Neural progenitor cell (in vitro differentiated cells): ENCODE measurements around the gene LMF2. TPM values are rescaled to one million over a fixed set of nuclear protein-coding genes. Genes with fewer than 3 reads are reported as not detected.

Experiments
- DNase-seq: peaks from one replicate; pipeline ENCODE4 v3.0.0-alpha.2; 2016; ENCODE audit warnings: low spot score
- H2AFZ ChIP-seq: fragments of 200-600 bp; sonication (generic); replicated peaks from 2 replicates; pipeline ENCODE4 v1.6.1; 2016; ENCODE audit warnings: antibody characterized with exemption
- H3F3A ChIP-seq: fragments of 200-600 bp; sonication (generic); 2 replicates; pipeline ENCODE4 v1.6.1; 2016; ENCODE audit warnings: antibody characterized with exemption, low read depth
- H3K27ac ChIP-seq: fragments of 200-600 bp; sonication (generic); 2 replicates; pipeline ENCODE4 v1.5.1; 2016; ENCODE audit warnings: mild to moderate bottlenecking
- H3K27me3 ChIP-seq: fragments of 200-600 bp; sonication (generic); 2 replicates; pipeline ENCODE4 v1.6.1; 2016; ENCODE audit warnings: mild to moderate bottlenecking, moderate library complexity
- H3K36me3 ChIP-seq: fragments of 200-600 bp; sonication (generic); 2 replicates; pipeline ENCODE4 v1.5.1; 2016
- H3K4me1 ChIP-seq: fragments of 200-600 bp; sonication (generic); 2 replicates; pipeline ENCODE4 v1.6.1; 2016; ENCODE audit warnings: mixed run types
- H3K4me2 ChIP-seq: fragments of 200-600 bp; sonication (generic); 2 replicates; pipeline ENCODE4 v1.6.1; 2016
- H3K4me3 ChIP-seq: fragments of 200-600 bp; sonication (generic); 2 replicates; pipeline ENCODE4 v1.5.1; 2016
- H3K79me2 ChIP-seq: fragments of 200-600 bp; sonication (generic); 2 replicates; pipeline ENCODE4 v1.6.1; 2016; ENCODE audit warnings: low read depth
- H3K9ac ChIP-seq: fragments of 200-600 bp; sonication (generic); 2 replicates; pipeline ENCODE4 v1.6.1; 2016
- H3K9me3 ChIP-seq: fragments of 200-600 bp; sonication (generic); 2 replicates; pipeline ENCODE4 v1.5.1; 2016; ENCODE audit warnings: low read depth
- H4K20me1 ChIP-seq: fragments of 200-600 bp; sonication (generic); 2 replicates; pipeline ENCODE4 v1.6.1; 2016; ENCODE audit warnings: low read depth
- H3K27ac Mint-ChIP-seq: 3 replicates; pipeline ENCODE4 v1.8.0; 2021; ENCODE audit warnings: mixed read lengths
- H3K27me3 Mint-ChIP-seq: 2 replicates; pipeline ENCODE4 v1.8.0; 2022; ENCODE audit warnings: low read depth, mild to moderate bottlenecking, inconsistent platforms, moderate library complexity, mixed read lengths; ENCODE audit not compliant: insufficient read depth
- H3K36me3 Mint-ChIP-seq: 3 replicates; pipeline ENCODE4 v1.8.0; 2021; ENCODE audit warnings: mixed read lengths
- H3K4me1 Mint-ChIP-seq: 3 replicates; pipeline ENCODE4 v1.8.0; 2021; ENCODE audit warnings: mixed read lengths
- H3K4me3 Mint-ChIP-seq: 3 replicates; pipeline ENCODE4 v1.8.0; 2021; ENCODE audit warnings: mild to moderate bottlenecking, moderate library complexity, mixed read lengths
- H3K9me3 Mint-ChIP-seq: 3 replicates; pipeline ENCODE4 v1.8.0; 2020; ENCODE audit warnings: mixed read lengths
- CTCF ChIP-seq: fragments of 200-600 bp; sonication (generic); IDR thresholded peaks from 2 replicates; pipeline ENCODE4 v1.5.1; 2017; ENCODE audit warnings: antibody characterized with exemption, mild to moderate bottlenecking
- EZH2 ChIP-seq: fragments of 200-600 bp; sonication (generic); IDR thresholded peaks from 2 replicates; pipeline ENCODE4 v1.6.1; 2017; ENCODE audit warnings: antibody characterized with exemption, mild to moderate bottlenecking, moderate library complexity
- EZH2phosphoT487 ChIP-seq: fragments of 200-600 bp; sonication (generic); IDR thresholded peaks from 2 replicates; pipeline ENCODE4 v1.6.1; 2017; ENCODE audit warnings: antibody characterized with exemption
- total RNA-seq: library from RNA; depleted of rRNA; stranded (reverse); fragments of >200 nt; gene quantifications from 2 replicates; pipeline ENCODE4 v1.2.3, GENCODE V29; 2015; ENCODE audit warnings: low replicate concordance

LMF2 gene
- total RNA-seq, 1 donor from 2014 or later, result 7.1 TPM

GRCh38 chr22:50475652-50476002 lies 31.9 kb downstream of the LMF2 start:
- H2AFZ ChIP-seq, result no peak overlapping the region
- peak overlapping the region; percentile 67 for H3K4me2 ChIP-seq
- H3K36me3 ChIP-seq, result no peaks in the 10 kb centered on the region
- peaks cover 2% of the 10 kb centered on the region for H3K9me3 Mint-ChIP-seq
- peaks cover 35% of the 10 kb centered on the region for H3K27me3 Mint-ChIP-seq
- H3K79me2 ChIP-seq, result peaks cover 40% of the 10 kb centered on the region
- H4K20me1 ChIP-seq, result peaks cover 40% of the 10 kb centered on the region
- peak overlapping the region; percentile 91 for H3K4me3 ChIP-seq
- peaks cover 11% of the 10 kb centered on the region for H3K4me1 ChIP-seq
- H3K4me1 Mint-ChIP-seq, result peaks cover 20% of the 10 kb centered on the region
- no peaks in the 10 kb centered on the region for H3F3A ChIP-seq
- H3K27ac Mint-ChIP-seq, result no peak overlapping the region
- peaks cover 21% of the 10 kb centered on the region for H3K27me3 ChIP-seq
- no peak for DNase-seq
- no peaks in the 10 kb centered on the region for H3K9me3 ChIP-seq
- H3K27ac ChIP-seq, result no peak overlapping the region
- TF ChIP-seq EZH2phosphoT487 (no peak), CTCF (no peak), EZH2 (no peak)
- no peaks in the 10 kb centered on the region for H3K36me3 Mint-ChIP-seq
- H3K9ac ChIP-seq, result no peak overlapping the region
- peak overlapping the region; percentile 83 for H3K4me3 Mint-ChIP-seq

- peak within 1 kb of the TSS; percentile 99 for H3K4me2 ChIP-seq
- Mint-ChIP-seq H3K4me3 (peak within 1 kb of the TSS; percentile 87), H3K27me3 (peaks cover 28% of the 10 kb centered on the region), H3K36me3 (no peaks in the 10 kb centered on the region), H3K4me1 (peaks cover 20% of the 10 kb centered on the region), H3K27ac (peak within 1 kb of the TSS; percentile 28), H3K9me3 (peaks cover 2% of the 10 kb centered on the region)
- peak within 1 kb of the TSS; percentile 91 for H3K4me3 ChIP-seq
- H3K4me1 ChIP-seq, result peaks cover 13% of the 10 kb centered on the region
- H3K36me3 ChIP-seq, result no peaks in the 10 kb centered on the region
- peak; percentile 98 for DNase-seq
- no peak within 1 kb of the TSS for H3K27ac ChIP-seq
- H3K79me2 ChIP-seq, result peaks cover 47% of the 10 kb centered on the region
- TF ChIP-seq EZH2, result no peak
- no peak for TF ChIP-seq EZH2phosphoT487
- H3K27me3 ChIP-seq, result peaks cover 14% of the 10 kb centered on the region
- H3K9me3 ChIP-seq, result no peaks in the 10 kb centered on the region
- H3K9ac ChIP-seq, result peak within 1 kb of the TSS; percentile 88
- H4K20me1 ChIP-seq, result peaks cover 46% of the 10 kb centered on the region
- peak within 1 kb of the TSS; percentile 4 for H2AFZ ChIP-seq
- H3F3A ChIP-seq, result no peaks in the 10 kb centered on the region
Observed at GRCh38 chr22:50474710-50475651, 32.5 kb downstream of the LMF2 start, which contains the start of gene SBF1. Gene SBF1 (minus strand): TSS chr22:50475035. CDS start chr22:50474840, 195 bp downstream.

GRCh38 chr22:50473855-50474671 lies 33.4 kb downstream of the LMF2 start:
- Histone ChIP-seq H3K27ac (no peak overlapping the region), H2AFZ (no peak overlapping the region), H3K4me1 (peaks cover 15% of the 10 kb centered on the region), H3K9ac (peak overlapping the region; percentile 88), H3K9me3 (no peaks in the 10 kb centered on the region), H3K36me3 (no peaks in the 10 kb centered on the region), H3K79me2 (peaks cover 56% of the 10 kb centered on the region), H3F3A (no peaks in the 10 kb centered on the region), H3K4me2 (peak overlapping the region; percentile 99), H4K20me1 (peaks cover 55% of the 10 kb centered on the region), H3K27me3 (peaks cover 5% of the 10 kb centered on the region), H3K4me3 (peak overlapping the region; percentile 91)
- Mint-ChIP-seq H3K4me1 (peaks cover 20% of the 10 kb centered on the region), H3K27ac (peak overlapping the region; percentile 28), H3K4me3 (peak overlapping the region; percentile 87), H3K36me3 (no peaks in the 10 kb centered on the region), H3K9me3 (no peaks in the 10 kb centered on the region), H3K27me3 (peaks cover 19% of the 10 kb centered on the region)
- TF ChIP-seq EZH2phosphoT487 (no peak), EZH2 (no peak), CTCF (no peak)
- DNase-seq, result peak; percentile 60
